HG02973 (cell line): ENCODE data around the gene CTNNA3.
"Not testable (repeated sequence)": the region's sequence is repeated elsewhere in the genome, so short reads cannot be mapped to it uniquely, and the experiment has no call there.

Experiments used
- ATAC-seq: cut with Tn5 transposase; IDR thresholded peaks from one replicate; pipeline ENCODE4 v1.9.1; 2021; ENCODE audit warnings: moderate library complexity; ENCODE audit not compliant: unreplicated experiment

The CTNNA3 gene

DNA sequence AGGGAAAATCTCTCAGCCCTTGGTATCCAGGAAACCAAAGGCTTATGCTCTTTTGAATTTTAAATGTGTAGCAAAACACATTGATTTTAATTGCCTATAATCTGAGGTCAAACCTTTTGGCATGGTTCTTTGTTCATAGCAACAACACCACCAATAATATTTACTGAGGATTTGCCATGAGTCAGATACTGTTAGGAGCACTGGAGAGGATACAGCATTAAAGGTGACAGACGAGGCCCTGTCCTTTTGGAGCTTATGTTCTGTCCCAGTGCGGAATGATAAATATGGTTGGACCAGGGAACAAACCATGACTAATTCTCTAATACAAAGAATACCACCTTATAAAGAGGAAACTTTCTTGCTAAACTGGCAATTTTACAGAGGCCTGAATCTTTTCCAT, 176.6 kb downstream of the CTNNA3 start:
- no peak for ATAC-seq

DNA sequence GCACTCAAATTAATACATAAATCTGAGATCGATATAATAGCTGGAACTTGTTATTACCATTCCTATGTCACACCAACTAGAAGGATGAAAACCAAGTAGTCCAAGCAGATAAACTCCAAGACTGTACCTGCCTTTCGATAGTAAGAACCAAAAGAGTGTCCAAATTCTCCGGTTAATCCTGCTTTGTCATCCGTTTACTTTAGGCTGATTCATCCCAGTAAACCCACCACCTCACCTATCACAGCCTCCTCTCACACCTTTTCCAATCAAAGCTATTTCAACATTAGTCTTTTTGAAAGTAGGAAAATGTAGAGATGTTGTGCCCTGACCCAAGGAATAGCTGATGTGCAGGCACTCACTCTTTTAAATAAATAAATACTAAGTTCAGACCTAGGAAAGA, 177.2 kb downstream of the CTNNA3 start:
- no peak for ATAC-seq

- ATAC-seq, result no peak
These were observed 178.0 kb downstream of the CTNNA3 start for GRCh38 chr10:67518043-67518442.

DNA sequence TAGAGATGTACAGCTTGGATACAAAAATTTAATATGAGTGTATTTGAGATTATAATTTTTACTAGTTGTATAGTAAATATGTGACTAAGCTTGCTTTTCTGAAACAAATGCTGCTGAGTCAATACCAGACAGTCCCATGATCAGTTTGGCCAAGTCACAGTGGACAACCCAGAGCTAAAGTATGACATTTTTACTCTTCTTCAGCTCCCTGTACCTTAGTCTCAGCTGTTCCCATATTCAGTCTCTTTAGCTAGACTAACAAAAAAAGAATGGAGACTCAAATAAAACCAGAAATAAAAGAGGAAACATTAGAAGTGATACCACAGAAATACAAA, 189.3 kb downstream of the CTNNA3 start:
- ATAC-seq, result no peak

DNA sequence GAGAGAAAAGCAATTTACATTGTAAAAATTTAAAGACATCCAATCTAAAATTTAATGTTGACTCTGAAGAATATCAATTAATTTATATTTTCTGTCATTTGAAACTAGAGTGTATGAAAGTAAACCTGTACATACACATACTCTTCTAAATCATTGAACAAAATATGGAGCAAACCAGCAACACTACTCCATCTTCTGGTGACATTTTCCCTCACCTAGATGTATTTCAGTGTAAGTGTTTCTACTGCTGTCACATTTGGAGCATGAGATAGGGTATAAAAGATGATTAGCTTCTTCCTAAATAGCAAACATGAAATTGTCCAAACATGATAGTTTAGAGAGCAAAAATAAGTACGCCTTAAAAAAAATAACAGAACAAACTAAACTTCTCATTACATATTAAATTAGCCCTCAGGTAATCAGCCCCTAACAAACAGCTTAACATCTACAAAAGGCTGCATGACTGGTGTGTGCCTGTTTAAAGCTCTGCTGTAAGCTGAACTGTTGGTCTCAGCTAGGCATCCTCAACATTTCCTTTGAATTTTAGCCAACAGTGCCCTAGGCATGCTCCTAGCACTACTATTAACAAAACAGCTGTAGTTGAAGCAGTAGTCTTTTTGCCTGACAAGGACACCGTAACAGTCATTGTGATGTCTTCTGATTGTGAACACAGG, 189.8 kb downstream of the CTNNA3 start:
- ATAC-seq, result no peak

- no peak for ATAC-seq
These were observed 203.5 kb downstream of the CTNNA3 start for GRCh38 chr10:67492317-67493019.

- no peak for ATAC-seq
These were observed 207.9 kb downstream of the CTNNA3 start for GRCh38 chr10:67487906-67488619.

DNA sequence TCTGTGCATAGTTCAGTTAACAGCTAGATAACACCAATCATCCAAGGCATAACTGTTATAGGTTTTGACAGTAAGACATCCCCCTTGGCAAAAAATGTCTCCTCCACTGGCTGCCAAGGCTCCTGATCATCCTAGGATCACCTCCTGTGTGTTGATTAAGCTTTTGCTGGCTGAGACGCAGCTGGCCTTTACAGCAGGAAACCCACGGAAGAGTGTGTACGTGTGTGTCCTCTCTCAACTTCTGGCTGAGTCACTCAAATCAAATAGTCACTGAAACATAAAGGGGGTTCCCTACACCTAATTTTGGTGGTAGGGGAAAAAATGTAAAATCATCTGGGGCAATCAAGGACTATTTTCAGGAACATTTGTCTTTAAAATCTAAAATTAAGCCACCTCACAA, 208.8 kb downstream of the CTNNA3 start:
- no peak for ATAC-seq

- no peak for ATAC-seq
These were observed 218.1 kb downstream of the CTNNA3 start for GRCh38 chr10:67477868-67478267.

GRCh38 chr10:67476201-67476600, 219.8 kb downstream of the CTNNA3 start:
- no peak for ATAC-seq

DNA sequence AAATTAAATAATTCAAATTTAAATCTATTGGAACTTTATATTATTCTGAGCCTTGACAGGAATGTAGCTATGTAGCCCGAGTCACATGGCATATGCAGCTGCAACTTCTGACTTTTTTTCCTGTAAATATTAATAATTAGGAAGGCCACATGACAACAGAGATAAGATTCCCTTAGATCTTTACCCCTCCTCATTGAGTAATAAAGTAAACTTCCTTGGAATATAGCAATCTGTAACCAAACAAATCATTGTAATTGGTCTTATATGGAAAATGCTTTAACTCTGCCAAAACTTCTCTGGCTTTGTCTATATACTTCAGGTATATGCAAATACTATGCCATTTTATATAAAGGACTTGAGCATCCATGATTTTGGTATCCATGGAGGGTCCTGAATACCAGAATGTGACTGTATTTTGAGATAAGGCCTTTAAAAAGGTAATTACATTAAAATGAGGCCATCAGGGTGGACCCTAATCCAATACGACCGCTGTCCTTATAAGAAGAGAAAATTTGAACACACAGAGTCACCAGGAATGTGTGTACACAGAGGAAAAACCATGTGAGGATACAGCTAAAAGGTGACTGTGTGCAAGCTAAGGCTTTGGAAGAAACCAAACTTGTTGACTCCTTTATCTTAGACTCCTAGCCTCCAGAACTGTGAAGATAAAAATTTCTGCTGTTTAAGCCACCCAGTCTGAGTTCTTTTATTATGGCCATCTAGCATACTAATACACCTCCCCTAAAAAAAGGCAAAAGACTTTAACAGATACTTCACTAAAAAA, 222.0 kb downstream of the CTNNA3 start:
- no peak for ATAC-seq

DNA sequence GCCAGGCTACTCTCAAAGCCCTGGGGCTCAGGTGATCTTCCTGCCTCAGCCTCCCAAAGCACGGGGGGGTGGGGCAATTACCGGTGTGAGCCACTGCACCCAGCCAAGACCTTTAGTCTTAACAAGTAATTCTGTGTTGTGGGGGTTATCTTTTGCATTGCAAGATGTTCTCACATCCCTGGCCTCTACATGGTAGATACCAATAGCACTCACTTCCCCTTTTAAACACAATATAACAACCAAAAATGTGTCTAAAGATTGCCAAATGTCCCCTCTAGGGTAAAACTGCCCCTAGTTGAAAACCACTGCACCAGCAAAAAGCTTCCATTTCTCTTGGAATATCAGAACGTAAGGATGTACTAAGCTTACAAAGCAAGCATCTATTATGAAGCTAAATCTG, 225.0 kb downstream of the CTNNA3 start:
- no peak for ATAC-seq

- no peak for ATAC-seq
These were observed 231.7 kb downstream of the CTNNA3 start for GRCh38 chr10:67464278-67464677.

GRCh38 chr10:67452892-67453291, 243.1 kb downstream of the CTNNA3 start:
- ATAC-seq, result no peak

GRCh38 chr10:67438605-67439304, 257.2 kb downstream of the CTNNA3 start:
- no peak for ATAC-seq

DNA sequence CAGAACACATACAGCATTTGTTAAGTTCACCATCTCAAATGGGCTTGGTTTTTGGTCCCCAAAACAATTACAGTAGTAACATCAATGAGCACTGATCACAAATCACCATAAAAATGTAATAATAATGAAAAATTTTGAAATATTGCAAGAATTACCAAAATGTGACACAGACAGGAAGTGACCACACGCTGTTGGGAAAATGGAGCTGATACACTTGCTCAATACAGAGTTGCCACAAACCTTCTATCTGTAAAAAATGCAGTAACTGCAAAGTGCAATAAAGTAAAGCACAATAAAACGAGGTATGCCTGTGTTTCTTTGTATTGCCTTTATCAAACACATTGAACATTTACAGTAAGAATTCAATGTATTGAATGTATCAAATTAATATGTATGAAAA, 262.7 kb downstream of the CTNNA3 start:
- no peak for ATAC-seq

DNA sequence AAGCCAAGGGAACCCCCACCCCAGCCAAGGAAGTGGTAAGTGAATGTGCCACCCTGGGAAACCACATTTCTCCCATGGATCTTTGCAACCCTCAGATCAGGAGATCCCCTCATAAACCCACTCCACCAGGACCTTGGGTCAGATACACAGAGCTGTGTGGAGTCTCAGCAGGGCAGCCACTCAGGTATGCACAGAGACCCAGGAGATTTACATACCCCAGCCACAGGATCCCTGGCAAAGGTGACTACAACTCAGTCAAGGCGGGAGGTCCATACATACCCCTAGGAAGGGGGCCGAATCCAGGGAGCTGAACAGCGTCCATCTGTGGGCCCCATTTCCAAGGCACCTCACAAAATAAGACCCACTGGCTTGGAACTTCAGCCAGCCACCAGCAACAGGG, 293.4 kb downstream of the CTNNA3 start:
- ATAC-seq, result no peak

- no peak for ATAC-seq
These were observed 294.3 kb downstream of the CTNNA3 start for GRCh38 chr10:67401711-67402110.

GRCh38 chr10:67386841-67387533, 309.0 kb downstream of the CTNNA3 start:
- not testable (repeated sequence) for ATAC-seq

DNA sequence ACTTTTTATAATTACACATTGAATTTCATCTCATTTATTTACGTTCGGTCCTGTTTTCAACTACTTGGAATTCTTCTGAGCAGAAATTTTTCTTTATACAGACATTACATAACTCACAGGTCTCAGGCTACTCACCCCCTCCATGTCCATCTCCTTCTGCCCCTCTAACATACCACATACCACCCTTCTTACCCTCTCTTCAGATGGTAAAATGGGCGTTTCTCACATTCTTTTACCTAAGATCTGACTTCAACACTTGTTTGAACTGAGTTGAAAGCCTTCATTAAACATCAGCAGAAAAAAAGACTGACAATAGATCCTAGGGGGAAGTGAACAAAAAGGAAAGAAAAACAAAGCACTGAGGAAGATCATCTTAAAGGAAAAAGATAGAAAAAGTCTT, 309.7 kb downstream of the CTNNA3 start:
- ATAC-seq, result no peak
